HG02623 (cell line): ENCODE results near the gene SLC14A1.

Source experiments
- ATAC-seq: cut with Tn5 transposase; IDR thresholded peaks from one replicate; pipeline ENCODE4 v1.9.1; 2021; ENCODE audit warnings: moderate library complexity; ENCODE audit not compliant: unreplicated experiment

Gene SLC14A1

GRCh38 chr18:45723567-45724355 is at the start of gene SLC14A1:
SLC14A1 (plus strand) TSS chr18:45724181; CDS start chr18:45730321, 6,140 bp downstream.
- no peak for ATAC-seq

DNA sequence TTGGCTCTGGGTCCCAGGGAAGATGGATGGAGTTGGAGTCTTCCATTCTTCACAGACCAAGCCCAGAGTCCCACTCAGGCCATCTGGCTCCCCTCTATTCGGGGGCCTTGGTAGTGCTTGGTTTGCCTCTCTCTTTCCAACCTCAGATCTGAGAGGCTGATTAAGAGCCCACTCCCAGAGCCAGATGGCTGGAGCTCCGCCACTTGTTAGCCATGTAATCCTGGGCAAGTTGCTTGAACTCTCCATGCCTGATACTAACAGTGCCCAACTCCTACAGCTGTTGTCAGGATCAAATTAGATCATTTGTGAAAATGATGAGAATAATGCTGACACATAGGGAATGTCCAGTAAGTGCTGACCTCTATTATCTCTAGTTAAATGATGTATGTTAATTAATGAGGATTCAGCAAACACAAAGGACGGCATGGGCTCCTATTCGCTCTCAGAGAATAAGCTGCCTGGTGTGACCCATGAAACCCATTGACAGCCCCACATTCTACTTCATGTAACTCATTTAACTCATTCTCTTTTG is 46.6 kb upstream of the SLC14A1 start:
- ATAC-seq: no peak

- ATAC-seq: no peak
Measured at GRCh38 chr18:45678441-45678840, 45.5 kb upstream of the SLC14A1 start.

- no peak for ATAC-seq
Measured at GRCh38 chr18:45678850-45679249, 45.1 kb upstream of the SLC14A1 start.

GRCh38 chr18:45680066-45680690 is 43.8 kb upstream of the SLC14A1 start:
- ATAC-seq: no peak

GRCh38 chr18:45682181-45682580 is 41.8 kb upstream of the SLC14A1 start:
- ATAC-seq: no peak

DNA sequence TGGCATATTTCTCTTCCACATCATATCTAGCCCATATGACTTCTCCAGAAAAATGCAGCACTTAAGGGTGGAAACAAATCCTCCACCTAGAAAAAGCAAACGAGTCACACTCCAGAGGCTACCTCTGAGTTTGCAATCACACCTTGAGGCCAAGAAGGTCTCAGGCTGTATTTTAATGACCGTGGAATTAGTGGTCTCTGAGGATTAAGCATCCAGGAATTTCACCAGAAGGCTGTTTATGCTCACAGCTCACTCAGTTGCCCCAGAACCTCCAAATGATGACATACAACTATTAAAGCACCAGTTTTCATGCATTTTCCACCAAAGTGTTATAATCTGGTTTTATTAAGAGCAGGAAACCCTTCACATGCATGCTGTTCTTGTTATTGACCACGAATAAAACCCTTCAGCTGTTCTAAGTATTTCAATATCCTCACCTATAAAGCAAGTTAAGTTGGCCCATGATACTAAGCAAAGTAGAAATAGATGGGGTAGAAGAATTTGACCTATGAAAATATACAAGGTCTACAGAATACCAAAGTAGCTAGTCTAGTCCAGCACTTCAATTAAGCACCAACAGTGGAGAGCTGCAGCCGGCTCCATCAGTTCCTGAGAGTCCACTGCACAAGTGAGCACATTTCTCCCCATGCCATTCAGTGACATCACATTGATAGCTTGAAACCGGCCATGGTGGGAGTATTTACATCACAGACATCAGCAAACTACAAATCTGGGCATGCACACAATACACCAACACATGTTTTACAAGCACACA is 39.5 kb upstream of the SLC14A1 start:
- ATAC-seq: no peak

DNA sequence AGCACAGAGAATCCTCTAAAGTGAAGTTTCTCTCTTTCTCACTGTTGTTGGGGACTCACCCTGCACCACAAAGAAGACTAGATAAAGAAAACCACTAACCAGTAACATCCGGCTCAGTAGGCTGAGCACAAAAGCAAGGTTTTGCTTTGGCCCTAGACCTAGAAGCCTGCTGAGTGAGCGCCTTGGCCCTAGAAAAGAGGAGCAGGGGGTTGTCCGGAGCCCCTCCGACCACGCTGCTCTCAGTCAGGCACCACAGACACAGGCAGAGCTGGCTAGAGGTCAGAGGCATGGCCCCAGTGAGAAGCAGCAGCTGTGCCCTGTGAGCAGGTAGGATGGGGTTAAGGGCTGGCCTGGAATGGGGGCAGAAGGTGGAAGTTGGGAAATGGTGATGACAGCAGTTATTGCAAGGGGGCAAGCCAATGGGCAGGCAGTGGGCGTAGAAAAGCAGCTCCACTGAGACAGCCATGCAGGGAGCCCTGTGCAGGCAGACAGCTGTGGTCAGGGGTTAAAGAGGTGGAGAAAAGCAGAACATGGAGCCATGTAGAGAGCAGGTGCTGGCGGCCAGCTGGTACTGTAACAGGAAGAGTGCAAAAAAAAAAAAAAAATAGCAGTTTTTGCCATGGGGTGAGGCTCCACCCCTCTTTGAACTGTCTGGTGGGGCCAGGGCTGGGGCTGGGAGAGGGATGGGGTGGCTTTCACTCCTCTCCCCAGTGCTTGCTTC is 36.9 kb upstream of the SLC14A1 start:
- ATAC-seq: peak; percentile 77

GRCh38 chr18:45687621-45688020 is 36.4 kb upstream of the SLC14A1 start:
- peak; percentile 29 for ATAC-seq

- ATAC-seq: no peak
Measured at GRCh38 chr18:45688113-45688512, 35.9 kb upstream of the SLC14A1 start.

DNA sequence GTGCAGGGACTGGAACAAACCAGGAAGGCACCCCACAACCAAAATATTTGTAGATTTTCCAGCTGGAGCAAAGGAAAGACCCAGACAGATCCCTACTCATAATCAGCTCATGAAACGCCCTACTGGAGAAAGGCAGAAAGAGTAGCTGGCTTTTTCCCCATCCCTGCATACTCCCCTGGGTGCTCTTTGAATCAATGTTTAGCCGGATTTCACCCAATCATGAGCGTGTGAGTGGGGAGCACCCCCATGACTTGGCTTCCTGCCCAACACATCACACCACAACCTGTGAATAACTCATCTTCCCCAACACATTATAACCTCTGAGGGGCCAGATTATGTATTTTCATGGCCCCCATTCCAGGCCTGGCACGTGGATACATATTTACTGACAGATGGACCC is 35.1 kb upstream of the SLC14A1 start:
- no peak for ATAC-seq

DNA sequence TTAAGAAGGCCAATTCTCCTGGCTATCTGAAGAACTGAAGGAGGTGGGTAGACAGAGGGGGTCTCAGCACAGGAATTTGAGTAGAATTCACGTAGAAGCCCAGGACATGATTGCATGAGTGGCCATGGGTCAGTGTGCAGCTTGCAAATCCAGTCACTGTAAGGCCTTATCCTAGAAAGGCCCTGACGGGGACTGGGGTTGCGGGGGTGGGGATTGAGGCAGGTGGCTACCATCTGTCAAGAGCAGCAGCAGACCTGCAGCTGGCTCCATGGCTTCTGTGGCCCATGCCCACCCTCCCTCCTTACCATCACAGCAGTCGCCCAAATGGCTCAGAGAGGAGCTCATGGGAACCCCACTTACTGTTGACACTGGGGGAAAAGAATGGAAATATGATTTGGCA is 34.6 kb upstream of the SLC14A1 start:
- ATAC-seq: no peak

DNA sequence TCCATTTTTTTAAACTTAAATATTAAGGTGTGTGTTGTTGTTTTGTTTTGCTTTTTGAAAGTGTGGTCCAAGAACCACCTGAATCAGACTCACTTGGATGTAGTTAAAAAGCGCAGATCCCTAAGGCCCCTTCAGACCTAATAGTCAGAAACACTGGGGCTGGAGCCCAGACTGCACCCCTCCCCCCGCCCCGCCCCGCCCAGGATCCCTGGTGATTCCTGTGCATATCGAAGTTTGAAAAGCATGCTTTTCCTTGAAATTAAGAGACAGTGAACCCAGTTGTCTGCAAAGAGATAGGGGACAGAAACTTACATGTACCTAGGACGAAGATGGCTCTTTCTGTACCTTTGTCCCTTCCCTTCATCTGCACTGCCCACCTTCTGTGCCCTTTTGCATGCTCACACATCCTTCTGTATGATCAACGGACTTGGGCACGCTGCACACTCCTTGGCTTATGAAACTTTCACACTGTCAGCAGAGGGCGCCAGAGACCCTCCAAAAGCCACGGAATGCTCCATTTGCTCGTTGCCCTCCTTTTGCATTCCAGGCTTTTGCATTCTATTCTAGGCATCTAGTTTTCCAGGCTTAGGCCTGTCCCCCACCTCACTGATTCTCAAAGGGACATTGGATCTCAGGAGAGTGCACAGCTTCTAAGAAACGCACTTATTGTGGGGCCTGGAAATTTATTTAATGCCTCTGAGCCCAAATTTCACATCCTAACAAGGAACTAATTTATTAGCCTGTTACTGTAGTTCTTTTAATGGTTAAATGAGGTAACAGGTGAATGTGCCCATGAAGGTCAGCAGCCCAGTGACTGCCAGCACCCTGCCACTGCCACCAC is 32.8 kb upstream of the SLC14A1 start:
- no peak for ATAC-seq

DNA sequence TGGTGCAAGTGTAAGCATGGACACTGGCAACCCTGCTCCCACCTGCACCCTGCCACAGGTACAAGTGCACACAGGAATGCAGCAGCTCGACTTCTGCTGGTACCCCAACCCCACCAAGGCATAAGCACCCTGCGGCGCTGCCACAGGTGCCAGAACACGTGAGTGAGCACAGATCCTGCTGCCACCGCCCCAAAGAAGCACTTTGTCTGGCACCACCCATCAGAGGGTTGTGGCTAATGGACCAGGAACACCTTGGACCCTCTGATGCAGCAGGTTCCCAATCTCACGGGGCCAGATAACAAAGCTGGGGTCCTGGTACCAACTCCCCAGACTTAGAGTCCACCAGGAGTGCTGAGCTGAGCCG is 32.2 kb upstream of the SLC14A1 start:
- no peak for ATAC-seq

DNA sequence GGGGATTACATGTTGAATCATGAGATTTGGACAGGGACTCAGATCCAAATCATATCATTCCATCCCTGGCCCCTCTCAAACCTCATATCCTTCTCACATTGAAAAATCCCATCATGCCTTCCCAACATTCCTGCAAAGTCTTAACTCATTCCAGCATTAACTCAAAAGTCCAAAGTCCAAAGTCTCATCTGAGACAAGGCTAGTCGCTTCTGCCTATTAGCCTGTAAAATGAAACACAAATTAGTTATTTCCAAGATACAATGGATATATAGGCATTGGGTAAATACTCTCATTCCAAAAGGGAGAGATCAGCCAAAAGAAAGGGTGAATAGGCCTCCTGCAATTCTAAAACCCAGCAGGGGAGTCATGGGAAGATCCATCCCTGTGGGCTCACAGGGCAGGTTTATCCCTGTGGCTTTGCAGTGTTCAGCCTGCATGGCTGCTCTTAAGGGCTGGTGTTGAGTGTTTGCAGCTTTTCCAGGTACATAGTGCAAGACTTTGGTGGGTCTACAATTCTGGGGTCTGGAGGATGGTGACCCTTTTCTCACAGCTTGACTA is 21.2 kb upstream of the SLC14A1 start:
- ATAC-seq: no peak

GRCh38 chr18:45708831-45709230 is 15.2 kb upstream of the SLC14A1 start:
- ATAC-seq: no peak

- ATAC-seq: no peak
Measured at GRCh38 chr18:45712061-45712460, 11.9 kb upstream of the SLC14A1 start.

DNA sequence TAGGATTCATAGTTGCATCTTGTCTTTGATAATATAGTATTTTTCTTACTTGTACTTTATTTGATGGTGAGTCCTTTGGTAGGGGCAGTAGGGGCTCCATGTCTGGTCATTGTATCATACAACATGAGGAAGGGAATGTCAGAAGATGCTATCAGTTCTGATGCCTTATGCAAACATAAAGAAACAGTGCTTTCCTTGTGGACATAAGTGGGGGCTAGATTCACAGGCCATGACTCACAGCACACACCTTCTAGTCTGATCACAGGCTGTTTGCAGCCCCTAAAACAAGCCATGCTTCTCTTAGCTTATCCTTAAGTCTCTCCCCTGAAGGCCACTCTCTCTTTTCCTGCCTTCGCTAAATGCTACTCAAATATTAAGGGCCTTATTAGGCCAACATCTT is 10.7 kb upstream of the SLC14A1 start:
- ATAC-seq: no peak

DNA sequence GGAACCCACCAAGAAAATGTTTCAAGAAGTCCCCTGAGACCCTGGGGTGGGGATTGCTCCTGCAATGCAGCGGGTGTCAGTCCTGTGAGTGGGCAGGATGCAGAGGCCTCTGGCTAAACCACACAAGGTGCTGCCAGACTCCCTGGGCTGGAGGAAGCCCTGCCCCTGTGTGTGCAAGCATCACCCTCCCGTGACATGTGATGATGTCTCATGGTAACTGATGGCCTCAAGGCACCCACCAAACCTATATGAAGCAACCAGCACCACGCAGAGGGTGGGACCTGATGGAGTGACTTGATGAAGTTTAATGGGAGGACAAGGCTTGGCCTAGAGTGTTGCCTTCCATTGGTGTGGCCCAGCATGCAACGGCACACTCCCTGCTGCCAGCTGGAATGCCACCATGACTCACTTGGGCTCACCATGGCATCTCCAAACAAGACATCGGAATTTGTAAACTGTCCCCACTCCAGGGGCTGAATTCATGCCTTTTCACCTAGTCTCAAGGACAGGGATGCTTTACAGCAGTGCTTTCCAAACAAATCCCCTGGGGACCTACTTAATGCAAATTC is 8.7 kb upstream of the SLC14A1 start:
- no peak for ATAC-seq
